Gastrocnemius medialis (tissue), 4 donors: ENCODE results near the gene SLC12A4. TPM values are rescaled to one million over a fixed set of nuclear protein-coding genes. Genes with fewer than 3 reads are reported as not detected.

Experiments
- ATAC-seq, 2 donors: fragments of 150-250 bp; one replicate each; pipeline ENCODE4 v1.9.1; 2016
- DNase-seq, 2 donors: peaks; one replicate each; pipeline ENCODE4 v3.0.0-alpha.2; 2019
- H3K27ac ChIP-seq, 4 donors: fragments of 200-600 bp; sonication (generic); 1 replicate in 1 of 4; 2 replicates in 3 of 4; pipeline ENCODE4 v1.5.1; 2016 to 2018; ENCODE audit warnings: mild to moderate bottlenecking in 2 of 4, moderate library complexity in 1 of 4
- H3K27me3 ChIP-seq, 3 donors: fragments of 200-600 bp; sonication (generic) in 2 of 3; 1 replicate in 1 of 3; 2 replicates in 2 of 3; pipeline versions ENCODE4 v1.5.1 to v1.6.0; 2016 to 2019; ENCODE audit warnings: mild to moderate bottlenecking in 1 of 3, moderate library complexity in 1 of 3
- H3K36me3 ChIP-seq, 2 donors: fragments of 200-600 bp; sonication (generic) in 1 of 2; one replicate each; pipeline ENCODE4 v1.5.1; 2017 to 2018
- H3K4me1 ChIP-seq, 2 donors: fragments of 200-600 bp; sonication (generic) in 1 of 2; one replicate each; pipeline ENCODE4 v1.5.1; 2016 to 2017; ENCODE audit warnings: mild to moderate bottlenecking in 2 of 2
- H3K4me3 ChIP-seq, 4 donors: fragments of 200-600 bp; sonication (generic) in 3 of 4; 1 replicate in 1 of 4; 2 replicates in 3 of 4; pipeline ENCODE4 v1.5.1; 2016 to 2019; ENCODE audit warnings: mild to moderate bottlenecking in 2 of 4
- H3K9me3 ChIP-seq, 3 donors: fragments of 200-600 bp; sonication (generic) in 2 of 3; 1 replicate in 1 of 3; 2 replicates in 2 of 3; pipeline ENCODE4 v1.5.1; 2016 to 2019
- POLR2A ChIP-seq, 2 donors: fragments of 450-650 bp; IDR thresholded peaks; one replicate each; pipeline ENCODE4 v1.6.1; 2017; ENCODE audit warnings: antibody characterized with exemption in 2 of 2, mild to moderate bottlenecking in 2 of 2, moderate library complexity in 2 of 2
- in situ Hi-C, 4 donors: fragments of 200-750 bp; cut with MboI; loops; one replicate each; pipeline versions ENCODE4 v1.15.0 to v1.8.0; 2017; ENCODE audit warnings: low sequenced_read_pairs in 4 of 4
- intact Hi-C: fragments of 100-400 bp; cut with DNase I; formaldehyde crosslinking; loops from one replicate; pipeline ENCODE4 v1.15.1; 2023; ENCODE audit warnings: low total_unique reads
- total RNA-seq, 4 donors: library from RNA; depleted of rRNA; stranded (reverse); fragments of >200 nt; gene quantifications; one replicate each; pipeline versions ENCODE4 v1.1.0 to v1.2.3, GENCODE V29; 2016
- TF ChIP-seq, protein P1 (sequence below), 5 experiments: fragments of 450-650 bp in 3 of 5; fragments of 200-600 bp in 2 of 5; sonication (generic) in 2 of 5; IDR thresholded peaks in 4 of 5; conservative IDR thresholded peaks in 1 of 5; 1 replicate in 4 of 5; 2 replicates in 1 of 5; pipeline ENCODE4 v1.5.1; 2016 to 2019; ENCODE audit warnings: antibody characterized with exemption in 5 of 5, mild to moderate bottlenecking in 3 of 5, moderate library complexity in 3 of 5

The SLC12A4 gene
- total RNA-seq, 4 donors from 2014 or later, result 10.4 to 30.8 (median 15.8) TPM

- in situ Hi-C loops, result loop anchor here (5.0 to 10.0 kb wide), 3 partner anchors 101 to 111 kb away; no protein-coding TSS in a partner anchor
- Histone ChIP-seq H3K4me1 (peaks cover 44 to 55% of the 10 kb centered on the region in 2 donors), H3K4me3 (peak overlapping the region in 1 of 4 donors; percentile 28), H3K27me3 (no peaks in the 10 kb centered on the region), H3K27ac (peak overlapping the region; percentile 66 to 81 (median 78)), H3K9me3 (no peaks in the 10 kb centered on the region), H3K36me3 (peaks cover 0 to 10% of the 10 kb centered on the region in 2 donors)
- TF ChIP-seq, protein P1, sequence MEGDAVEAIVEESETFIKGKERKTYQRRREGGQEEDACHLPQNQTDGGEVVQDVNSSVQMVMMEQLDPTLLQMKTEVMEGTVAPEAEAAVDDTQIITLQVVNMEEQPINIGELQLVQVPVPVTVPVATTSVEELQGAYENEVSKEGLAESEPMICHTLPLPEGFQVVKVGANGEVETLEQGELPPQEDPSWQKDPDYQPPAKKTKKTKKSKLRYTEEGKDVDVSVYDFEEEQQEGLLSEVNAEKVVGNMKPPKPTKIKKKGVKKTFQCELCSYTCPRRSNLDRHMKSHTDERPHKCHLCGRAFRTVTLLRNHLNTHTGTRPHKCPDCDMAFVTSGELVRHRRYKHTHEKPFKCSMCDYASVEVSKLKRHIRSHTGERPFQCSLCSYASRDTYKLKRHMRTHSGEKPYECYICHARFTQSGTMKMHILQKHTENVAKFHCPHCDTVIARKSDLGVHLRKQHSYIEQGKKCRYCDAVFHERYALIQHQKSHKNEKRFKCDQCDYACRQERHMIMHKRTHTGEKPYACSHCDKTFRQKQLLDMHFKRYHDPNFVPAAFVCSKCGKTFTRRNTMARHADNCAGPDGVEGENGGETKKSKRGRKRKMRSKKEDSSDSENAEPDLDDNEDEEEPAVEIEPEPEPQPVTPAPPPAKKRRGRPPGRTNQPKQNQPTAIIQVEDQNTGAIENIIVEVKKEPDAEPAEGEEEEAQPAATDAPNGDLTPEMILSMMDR (IDR thresholded peaks at IDR 0.05 in 4 of 5, conservative IDR thresholded peaks at IDR 0.05 in 1 of 5), result peak in 2 of 5 experiments; percentile 14 to 19
- peak in 1 of 2 donors; percentile 43 for TF ChIP-seq POLR2A (IDR thresholded peaks at IDR 0.05)
- peak; percentile 66 to 71 for ATAC-seq
- peak in 1 of 2 donors; percentile 67 for DNase-seq
- intact Hi-C loops, result loop anchor here (5.0 to 10.0 kb wide), 2 partner anchors 84 to 251 kb away; partner anchors contain the start of gene THAP11
Observed at GRCh38 chr16:67926181-67926750, 42.2 kb downstream of the SLC12A4 start.

GRCh38 chr16:67924140-67924906 lies 44.1 kb downstream of the SLC12A4 start:
- DNase-seq (no peak), ATAC-seq (no peak)
- H3K36me3 ChIP-seq, result peaks cover 0 to 10% of the 10 kb centered on the region in 2 donors
- H3K27me3 ChIP-seq, result no peaks in the 10 kb centered on the region
- peaks cover 63 to 74% of the 10 kb centered on the region in 2 donors for H3K4me1 ChIP-seq
- in situ Hi-C loops, result loop anchor here in 3 of 4 donors (10.0 kb wide), 2 partner anchors 100 to 110 kb away; no protein-coding TSS in a partner anchor
- no peak for TF ChIP-seq POLR2A (IDR thresholded peaks at IDR 0.05)
- TF ChIP-seq, protein P1 (IDR thresholded peaks at IDR 0.05 in 4 of 5, conservative IDR thresholded peaks at IDR 0.05 in 1 of 5), result no peak
- H3K4me3 ChIP-seq, result no peak overlapping the region
- intact Hi-C loops, result loop anchor here (10.0 kb wide), 1 partner anchor 250 kb away; no protein-coding TSS in a partner anchor
- H3K27ac ChIP-seq, result peak overlapping the region; percentile 66 to 81 (median 78)
- no peaks in the 10 kb centered on the region for H3K9me3 ChIP-seq

- Histone ChIP-seq H3K9me3 (no peaks in the 10 kb centered on the region), H3K4me3 (no peak overlapping the region), H3K4me1 (peaks cover 70 to 81% of the 10 kb centered on the region in 2 donors), H3K36me3 (peaks cover 0 to 10% of the 10 kb centered on the region in 2 donors), H3K27ac (peak overlapping the region; percentile 66 to 81 (median 78)), H3K27me3 (no peaks in the 10 kb centered on the region)
- in situ Hi-C loops, result loop anchor here in 3 of 4 donors (10.0 kb wide), 2 partner anchors 99 to 109 kb away; no protein-coding TSS in a partner anchor
- TF ChIP-seq, protein P1 (IDR thresholded peaks at IDR 0.05 in 4 of 5, conservative IDR thresholded peaks at IDR 0.05 in 1 of 5), result no peak
- TF ChIP-seq POLR2A (IDR thresholded peaks at IDR 0.05), result no peak
- DNase-seq (peak in 1 of 2 donors; percentile 35), ATAC-seq (no peak)
- intact Hi-C loops, result loop anchor here (10.0 kb wide), 1 partner anchor 249 kb away; no protein-coding TSS in a partner anchor
Observed at GRCh38 chr16:67923414-67924116, 44.9 kb downstream of the SLC12A4 start.

- intact Hi-C loops, result loop anchor here (10.0 kb wide), 1 partner anchor 248 kb away; no protein-coding TSS in a partner anchor
Observed at GRCh38 chr16:67922740-67923139, 45.7 kb downstream of the SLC12A4 start.

More at GRCh38 chr16:67922740-67923139, 45.7 kb downstream of the SLC12A4 start:
- no peak for TF ChIP-seq POLR2A (IDR thresholded peaks at IDR 0.05)
- TF ChIP-seq, protein P1 (IDR thresholded peaks at IDR 0.05 in 4 of 5, conservative IDR thresholded peaks at IDR 0.05 in 1 of 5), result no peak
- H3K9me3 ChIP-seq, result no peaks in the 10 kb centered on the region
- no peak for ATAC-seq
- no peaks in the 10 kb centered on the region for H3K27me3 ChIP-seq
- H3K4me1 ChIP-seq, result peaks cover 75 to 86% of the 10 kb centered on the region in 2 donors
- H3K27ac ChIP-seq, result peak overlapping the region in 2 of 4 donors; percentile 66 to 81
- in situ Hi-C loops, result loop anchor here in 3 of 4 donors (10.0 kb wide), 2 partner anchors 98 to 108 kb away; no protein-coding TSS in a partner anchor
- peaks cover 0 to 7% of the 10 kb centered on the region in 2 donors for H3K36me3 ChIP-seq
- H3K4me3 ChIP-seq, result no peak overlapping the region
- DNase-seq, result no peak
